Fibroblast of lung (primary cell): ENCODE measurements around the gene LAMA1. TPM values are rescaled to one million over a fixed set of nuclear protein-coding genes. Genes with fewer than 3 reads are reported as not detected.
A peak's percentile ranks its signal among the peaks of the same experiment; 100 is the strongest.

ENCODE experiments used
- DNase-seq, 2 donors: peaks; one replicate each; pipeline versions ENCODE4 v3.0.0 to v3.0.0-alpha.2; 2010; ENCODE audit warnings: low read depth in 2 of 2
- H2AFZ ChIP-seq: 2 replicates; pipeline ENCODE4 v1.5.1; 2012; ENCODE audit warnings: low read length, control low read depth, inconsistent platforms
- H3K27ac ChIP-seq: 2 replicates; pipeline ENCODE4 v1.5.1; 2011; ENCODE audit warnings: low read length, control low read depth; ENCODE audit not compliant: insufficient read depth
- H3K27me3 ChIP-seq: 2 replicates; pipeline ENCODE4 v1.5.1; 2011; ENCODE audit warnings: mild to moderate bottlenecking, low read length; ENCODE audit not compliant: control insufficient read depth, insufficient read depth
- H3K36me3 ChIP-seq: 2 replicates; pipeline ENCODE4 v1.5.1; 2011; ENCODE audit warnings: low read length; ENCODE audit not compliant: control insufficient read depth, insufficient read depth
- H3K4me1 ChIP-seq: 2 replicates; pipeline ENCODE4 v1.5.1; 2011; ENCODE audit warnings: low read length; ENCODE audit not compliant: control insufficient read depth, insufficient read depth; ENCODE audit errors: extremely low read depth
- H3K4me2 ChIP-seq: 2 replicates; pipeline ENCODE4 v1.5.1; 2011; ENCODE audit warnings: low read length, control low read depth; ENCODE audit not compliant: insufficient read depth; ENCODE audit errors: extremely low read depth
- H3K4me3 ChIP-seq, 4 experiments: fragments of 200-600 bp in 1 of 4; sonication (generic) in 1 of 4; replicated peaks in 1 of 4; 2 replicates each; pipeline ENCODE4 v1.5.1; 2011 to 2016; ENCODE audit warnings: low read length in 4 of 4, low read depth in 3 of 4, mild to moderate bottlenecking in 3 of 4, control low read depth in 2 of 4, inconsistent platforms in 1 of 4, mixed read lengths in 1 of 4; ENCODE audit not compliant: insufficient read depth in 1 of 4; ENCODE audit errors: control extremely low read depth in 1 of 4
- H3K79me2 ChIP-seq: 2 replicates; pipeline ENCODE4 v1.5.1; 2012; ENCODE audit warnings: mild to moderate bottlenecking, low read length, inconsistent platforms; ENCODE audit not compliant: control insufficient read depth, insufficient read depth
- H3K9ac ChIP-seq: 2 replicates; pipeline ENCODE4 v1.5.1; 2011; ENCODE audit warnings: mild to moderate bottlenecking, low read length, control low read depth; ENCODE audit not compliant: insufficient read depth
- H3K9me3 ChIP-seq: 2 replicates; pipeline ENCODE4 v1.5.1; 2012; ENCODE audit warnings: low read depth, low read length; ENCODE audit not compliant: control insufficient read depth, insufficient read depth
- H4K20me1 ChIP-seq: 2 replicates; pipeline ENCODE4 v1.5.1; 2011; ENCODE audit warnings: low read length; ENCODE audit not compliant: control insufficient read depth, insufficient read depth; ENCODE audit errors: extremely low read depth
- CTCF ChIP-seq, 2 donors: IDR thresholded peaks in 1 of 2; conservative IDR thresholded peaks in 1 of 2; 1 replicate in 1 of 2; 2 replicates in 1 of 2; pipeline ENCODE4 v1.5.1; 2011 to 2012; ENCODE audit warnings: low read length in 2 of 2, control low read depth in 1 of 2, inconsistent platforms in 1 of 2, low read depth in 1 of 2, mild to moderate bottlenecking in 1 of 2
- EZH2 ChIP-seq: IDR thresholded peaks from 2 replicates; pipeline ENCODE4 v1.5.1; 2012; ENCODE audit warnings: low read length, control low read depth, mild to moderate bottlenecking; ENCODE audit errors: missing control alignments
- polyA plus RNA-seq, 2 donors: library from polyadenylated mRNA; depleted of rRNA in 1 of 2; stranded (reverse) in 1 of 2; unstranded in 1 of 2; fragments of >200 nt; gene quantifications; 2 replicates each; pipeline ENCODE4 v1.2.1, GENCODE V29; 2011 to 2012; ENCODE audit warnings: missing spikeins in 1 of 2
- total RNA-seq: library from RNA; depleted of rRNA; stranded (reverse); fragments of >200 nt; gene quantifications from 2 replicates; pipeline ENCODE4 v1.2.1, GENCODE V29; 2014

Gene LAMA1
- total and polyA plus RNA-seq, 2 donors (not counting 1 experiment from before 2014, with no cell fraction given): 1.2 to 5.8 TPM

- H3K9me3 ChIP-seq: no peaks in the 10 kb centered on the region
- H3K27me3 ChIP-seq: no peaks in the 10 kb centered on the region
- DNase-seq: no peak
- no peak overlapping the region for H3K27ac ChIP-seq
- TF ChIP-seq CTCF (conservative IDR thresholded peaks at IDR 0.05 in 1 of 2, IDR thresholded peaks at IDR 0.05 in 1 of 2; ENCODE audit: low read depth in 1 of 2, low read length in 2 of 2) (no peak), EZH2 (no peak)
- no peaks in the 10 kb centered on the region for H3K36me3 ChIP-seq
- H3K9ac ChIP-seq: no peak overlapping the region
- H4K20me1 ChIP-seq: no peaks in the 10 kb centered on the region
- H3K79me2 ChIP-seq: no peaks in the 10 kb centered on the region
- H2AFZ ChIP-seq: no peak overlapping the region
- no peaks in the 10 kb centered on the region for H3K4me1 ChIP-seq
- no peak overlapping the region for H3K4me3 ChIP-seq
- no peak overlapping the region for H3K4me2 ChIP-seq
Observed at GRCh38 chr18:7104649-7105048, 12.9 kb downstream of the LAMA1 start.

DNA sequence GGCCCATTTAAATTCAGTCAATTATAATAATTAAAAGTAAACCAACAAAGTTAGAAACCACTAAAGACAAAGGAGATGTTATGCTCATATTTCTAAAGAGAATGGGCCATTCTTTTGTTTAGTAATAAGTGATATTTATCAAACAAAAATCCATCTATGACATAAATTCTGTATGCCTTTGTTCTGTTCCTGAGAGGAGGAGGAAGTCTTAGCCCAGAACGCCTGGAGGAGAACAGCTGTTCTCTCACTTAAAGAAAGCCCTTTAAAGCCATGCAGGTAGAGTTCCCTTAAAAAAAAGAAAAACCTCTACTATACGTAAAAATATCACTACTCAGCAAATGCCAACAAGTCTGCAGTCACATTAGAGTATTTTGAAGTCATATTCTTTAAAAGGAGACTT lies 15.5 kb downstream of the LAMA1 start:
- H3K4me3 ChIP-seq: no peak overlapping the region
- no peak overlapping the region for H3K27ac ChIP-seq
- no peaks in the 10 kb centered on the region for H3K36me3 ChIP-seq
- no peak for TF ChIP-seq CTCF (conservative IDR thresholded peaks at IDR 0.05 in 1 of 2, IDR thresholded peaks at IDR 0.05 in 1 of 2; ENCODE audit: low read depth in 1 of 2, low read length in 2 of 2)
- TF ChIP-seq EZH2: no peak
- no peaks in the 10 kb centered on the region for H3K79me2 ChIP-seq
- H4K20me1 ChIP-seq: no peaks in the 10 kb centered on the region
- no peaks in the 10 kb centered on the region for H3K4me1 ChIP-seq
- no peak overlapping the region for H2AFZ ChIP-seq
- no peaks in the 10 kb centered on the region for H3K27me3 ChIP-seq
- no peak overlapping the region for H3K9ac ChIP-seq
- DNase-seq: no peak
- no peaks in the 10 kb centered on the region for H3K9me3 ChIP-seq
- H3K4me2 ChIP-seq: no peak overlapping the region

GRCh38 chr18:7096838-7097237 lies 20.8 kb downstream of the LAMA1 start:
- Histone ChIP-seq H3K4me3 (no peak overlapping the region), H3K27me3 (no peaks in the 10 kb centered on the region), H3K9me3 (no peaks in the 10 kb centered on the region), H4K20me1 (no peaks in the 10 kb centered on the region), H3K79me2 (no peaks in the 10 kb centered on the region), H3K4me1 (no peaks in the 10 kb centered on the region), H3K9ac (no peak overlapping the region), H3K36me3 (no peaks in the 10 kb centered on the region), H3K4me2 (no peak overlapping the region), H2AFZ (no peak overlapping the region), H3K27ac (no peak overlapping the region)
- no peak for TF ChIP-seq EZH2
- TF ChIP-seq CTCF (conservative IDR thresholded peaks at IDR 0.05 in 1 of 2, IDR thresholded peaks at IDR 0.05 in 1 of 2; ENCODE audit: low read depth in 1 of 2, low read length in 2 of 2): no peak
- peak in 1 of 2 donors; percentile 8 for DNase-seq
